Measurements from ENCODE around the gene GANAB.
"Not testable (repeated sequence)": the region's sequence is repeated elsewhere in the genome, so short reads cannot be mapped to it uniquely, and the experiment has no call there.

Gene GANAB

GRCh38 chr11:62601372-62602140 is 44.9 kb downstream of the GANAB start, which contains the start of gene MTA2:
Gene MTA2, minus strand, starts transcription at chr11:62601865. Its CDS starts 415 bp downstream, at chr11:62601450.
- peak; percentile 100 for DNase-seq (ENCODE audit: low read depth in 2 of 2)

- DNase-seq (ENCODE audit: low read depth in 2 of 2): peak in 1 of 2 experiments; percentile 50
Observed at GRCh38 chr11:62601122-62601371, 45.4 kb downstream of the GANAB start.

GRCh38 chr11:62600367-62601121 is 45.9 kb downstream of the GANAB start:
- DNase-seq (ENCODE audit: low read depth in 2 of 2): no peak

- DNase-seq (ENCODE audit: low read depth in 2 of 2): no peak
Observed at GRCh38 chr11:62599901-62600300, 46.5 kb downstream of the GANAB start.

GRCh38 chr11:62599069-62599696 is 47.2 kb downstream of the GANAB start:
- peak; percentile 89 to 94 for DNase-seq (ENCODE audit: low read depth in 2 of 2)

- DNase-seq (ENCODE audit: low read depth in 2 of 2): no peak
Observed at GRCh38 chr11:62595124-62595523, 51.3 kb downstream of the GANAB start.

GRCh38 chr11:62593434-62594044 is 52.9 kb downstream of the GANAB start:
- peak in 1 of 2 experiments; percentile 74 for DNase-seq (ENCODE audit: low read depth in 2 of 2)

GRCh38 chr11:62592989-62593421 is 53.4 kb downstream of the GANAB start:
- no peak for DNase-seq (ENCODE audit: low read depth in 2 of 2)

- DNase-seq (ENCODE audit: low read depth in 2 of 2): no peak
Observed at GRCh38 chr11:62592146-62592815, 54.1 kb downstream of the GANAB start.

GRCh38 chr11:62591448-62592145 is 54.8 kb downstream of the GANAB start, which contains the start of gene TUT1:
Gene TUT1, minus strand, starts transcription at chr11:62591523. Its CDS starts 38 bp downstream, at chr11:62591485.
- DNase-seq (ENCODE audit: low read depth in 2 of 2): peak; percentile 93 to 94

GRCh38 chr11:62588966-62589637 is 57.3 kb downstream of the GANAB start:
- no peak for DNase-seq (ENCODE audit: low read depth in 2 of 2)

GRCh38 chr11:62585356-62585755 is 61.1 kb downstream of the GANAB start:
- not testable (repeated sequence) for DNase-seq (ENCODE audit: low read depth in 2 of 2)

- DNase-seq (ENCODE audit: low read depth in 2 of 2): not testable (repeated sequence)
Observed at GRCh38 chr11:62581735-62582134, 64.7 kb downstream of the GANAB start.

GRCh38 chr11:62580959-62581715 is 65.3 kb downstream of the GANAB start:
- no peak for DNase-seq (ENCODE audit: low read depth in 2 of 2)

- no peak for DNase-seq (ENCODE audit: low read depth in 2 of 2)
Observed at GRCh38 chr11:62579252-62579651, 67.2 kb downstream of the GANAB start.

- no peak for DNase-seq (ENCODE audit: low read depth in 2 of 2)
Observed at GRCh38 chr11:62578541-62578940, 67.9 kb downstream of the GANAB start.

GRCh38 chr11:62577046-62577714 is 69.2 kb downstream of the GANAB start:
- no peak for DNase-seq (ENCODE audit: low read depth in 2 of 2)

- no peak for DNase-seq (ENCODE audit: low read depth in 2 of 2)
Observed at GRCh38 chr11:62575837-62576236, 70.6 kb downstream of the GANAB start.

GRCh38 chr11:62575156-62575555 is 71.3 kb downstream of the GANAB start:
- no peak for DNase-seq (ENCODE audit: low read depth in 2 of 2)

Data from stimulated activated CD4-positive, alpha-beta T cell treated with anti-CD3 and anti-CD28 coated beads, Interleukin-12 subunit alpha, Interleukin-12 subunit beta, amount 100 ng/mL, for 24 hours (primary cell).